GM12872 (cell line): ENCODE data around the gene TASP1.

ENCODE experiments used
- TF ChIP-seq, protein P1 (sequence below): IDR thresholded peaks from 3 replicates; pipeline ENCODE4 v1.5.1; 2011; ENCODE audit warnings: low read depth, mild to moderate bottlenecking, low read length, moderate library complexity; ENCODE audit not compliant: insufficient read depth

The TASP1 gene

GRCh38 chr20:13442986-13443385 lies 195.7 kb downstream of the TASP1 start:
- TF ChIP-seq, protein P1, sequence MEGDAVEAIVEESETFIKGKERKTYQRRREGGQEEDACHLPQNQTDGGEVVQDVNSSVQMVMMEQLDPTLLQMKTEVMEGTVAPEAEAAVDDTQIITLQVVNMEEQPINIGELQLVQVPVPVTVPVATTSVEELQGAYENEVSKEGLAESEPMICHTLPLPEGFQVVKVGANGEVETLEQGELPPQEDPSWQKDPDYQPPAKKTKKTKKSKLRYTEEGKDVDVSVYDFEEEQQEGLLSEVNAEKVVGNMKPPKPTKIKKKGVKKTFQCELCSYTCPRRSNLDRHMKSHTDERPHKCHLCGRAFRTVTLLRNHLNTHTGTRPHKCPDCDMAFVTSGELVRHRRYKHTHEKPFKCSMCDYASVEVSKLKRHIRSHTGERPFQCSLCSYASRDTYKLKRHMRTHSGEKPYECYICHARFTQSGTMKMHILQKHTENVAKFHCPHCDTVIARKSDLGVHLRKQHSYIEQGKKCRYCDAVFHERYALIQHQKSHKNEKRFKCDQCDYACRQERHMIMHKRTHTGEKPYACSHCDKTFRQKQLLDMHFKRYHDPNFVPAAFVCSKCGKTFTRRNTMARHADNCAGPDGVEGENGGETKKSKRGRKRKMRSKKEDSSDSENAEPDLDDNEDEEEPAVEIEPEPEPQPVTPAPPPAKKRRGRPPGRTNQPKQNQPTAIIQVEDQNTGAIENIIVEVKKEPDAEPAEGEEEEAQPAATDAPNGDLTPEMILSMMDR, result no peak

GRCh38 chr20:13441388-13441787 lies 197.3 kb downstream of the TASP1 start:
- TF ChIP-seq, protein P1, result no peak

- TF ChIP-seq, protein P1, result no peak
Measured at GRCh38 chr20:13436530-13436929, 202.2 kb downstream of the TASP1 start.

GRCh38 chr20:13432126-13432525 lies 206.6 kb downstream of the TASP1 start:
- TF ChIP-seq, protein P1, result no peak

GRCh38 chr20:13430346-13431002 lies 208.3 kb downstream of the TASP1 start:
- TF ChIP-seq, protein P1, result no peak

DNA sequence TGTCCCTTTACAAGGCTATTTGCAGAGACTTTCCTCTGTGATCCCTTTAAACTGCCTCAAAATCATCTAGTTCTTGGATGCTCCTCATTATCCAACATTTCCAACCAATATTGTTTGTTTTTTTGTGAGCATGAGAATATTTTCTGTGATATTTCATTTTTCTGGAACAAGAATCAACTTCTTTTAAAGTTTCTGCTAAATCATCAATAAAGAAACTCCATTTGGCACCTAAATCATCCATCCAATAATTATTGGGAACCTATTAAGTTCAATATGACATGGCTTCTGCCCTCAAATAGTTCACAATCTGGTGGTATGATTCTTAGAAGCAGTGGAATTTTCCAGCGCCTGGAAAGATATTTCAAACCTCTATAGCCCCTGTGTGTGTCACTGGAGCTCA lies 210.0 kb downstream of the TASP1 start:
- TF ChIP-seq, protein P1, result no peak

DNA sequence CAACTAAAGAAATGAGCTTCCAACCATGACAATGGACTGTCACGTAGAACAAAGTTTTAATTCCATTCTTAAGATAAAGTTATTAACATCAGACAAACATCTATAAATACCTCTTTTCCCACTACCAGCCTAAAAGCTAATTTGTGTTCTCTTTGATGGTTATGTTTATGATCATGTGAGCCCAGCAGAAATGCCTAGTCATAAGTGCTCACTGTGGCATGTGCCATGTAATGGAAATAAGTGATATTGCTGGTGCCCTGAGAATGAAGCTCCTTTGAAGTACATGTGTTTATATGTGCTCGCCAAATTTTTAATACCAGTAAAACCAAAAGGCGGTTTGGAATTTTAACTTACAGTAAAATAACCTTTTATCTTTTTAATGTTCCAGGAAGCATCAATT lies 211.9 kb downstream of the TASP1 start:
- TF ChIP-seq, protein P1, result no peak
